BE2C (cell line): Measurements from ENCODE around the gene ALDH7A1. TPM values are rescaled to one million over a fixed set of nuclear protein-coding genes. Genes with fewer than 3 reads are reported as not detected.

Source experiments
- DNase-seq: peaks from one replicate; pipeline ENCODE4 v3.0.0-alpha.2; 2020
- H3K27me3 ChIP-seq: fragments of 250-450 bp; sonication (Bioruptor Pico); 2 replicates; pipeline ENCODE4 v1.5.1; 2020; ENCODE audit warnings: mild to moderate bottlenecking
- H3K36me3 ChIP-seq: fragments of 250-450 bp; sonication (Bioruptor Pico); 2 replicates; pipeline ENCODE4 v1.5.1; 2020; ENCODE audit warnings: mild to moderate bottlenecking
- H3K4me1 ChIP-seq: fragments of 250-450 bp; sonication (Bioruptor Pico); 2 replicates; pipeline ENCODE4 v1.5.1; 2020
- H3K4me3 ChIP-seq: 2 replicates; pipeline ENCODE4 v1.5.1; 2011; ENCODE audit warnings: low read depth, low read length
- H3K9me3 ChIP-seq: fragments of 250-450 bp; sonication (Bioruptor Pico); 2 replicates; pipeline ENCODE4 v1.5.1; 2020
- CTCF ChIP-seq: IDR thresholded peaks from 2 replicates; pipeline ENCODE4 v1.5.1; 2012; ENCODE audit warnings: mild to moderate bottlenecking, low read depth, low read length
- polyA plus RNA-seq: library from polyadenylated mRNA; unstranded; fragments of >200 nt; gene quantifications from one replicate; pipeline ENCODE4 v1.2.1, GENCODE V29; 2012; ENCODE audit warnings: low read depth, missing spikeins; ENCODE audit not compliant: insufficient read length, insufficient read depth

The ALDH7A1 gene
- polyA plus RNA-seq = 76.0 TPM

- peak; percentile 74 for TF ChIP-seq CTCF
- peak within 1 kb of the TSS; percentile 87 for H3K4me3 ChIP-seq
- no peaks in the 10 kb centered on the region for H3K27me3 ChIP-seq
- peak; percentile 99 for DNase-seq
- no peaks in the 10 kb centered on the region for H3K4me1 ChIP-seq
- peaks cover 14% of the 10 kb centered on the region for H3K36me3 ChIP-seq
- no peaks in the 10 kb centered on the region for H3K9me3 ChIP-seq
These were observed at the start of gene ALDH7A1 for GRCh38 chr5:126594748-126595485. Gene ALDH7A1 (minus strand): TSS chr5:126595219. CDS start chr5:126595198, 21 bp downstream.

GRCh38 chr5:126641387-126641786 lies 46.4 kb upstream of the ALDH7A1 start:
- Histone ChIP-seq H3K4me1 (no peaks in the 10 kb centered on the region), H3K9me3 (no peaks in the 10 kb centered on the region; the same call in 1 of the 2 replicates), H3K27me3 (no peaks in the 10 kb centered on the region), H3K4me3 (no peak overlapping the region), H3K36me3 (no peaks in the 10 kb centered on the region)
- DNase-seq = no peak
- no peak for TF ChIP-seq CTCF

GRCh38 chr5:126640866-126641265 lies 45.8 kb upstream of the ALDH7A1 start:
- TF ChIP-seq CTCF = no peak
- no peak for DNase-seq
- H3K4me1 ChIP-seq = no peaks in the 10 kb centered on the region

GRCh38 chr5:126636956-126637355 lies 41.9 kb upstream of the ALDH7A1 start:
- H3K27me3 ChIP-seq = no peaks in the 10 kb centered on the region
- no peak for TF ChIP-seq CTCF
- no peak overlapping the region for H3K4me3 ChIP-seq
- H3K36me3 ChIP-seq = no peaks in the 10 kb centered on the region
- H3K9me3 ChIP-seq = no peaks in the 10 kb centered on the region; the same call in 1 of the 2 replicates
- DNase-seq = no peak
- no peaks in the 10 kb centered on the region for H3K4me1 ChIP-seq

More at GRCh38 chr5:126640866-126641265, 45.8 kb upstream of the ALDH7A1 start:
- Histone ChIP-seq H3K4me3 (no peak overlapping the region), H3K9me3 (no peaks in the 10 kb centered on the region; the same call in 1 of the 2 replicates), H3K36me3 (no peaks in the 10 kb centered on the region), H3K27me3 (no peaks in the 10 kb centered on the region)

DNA sequence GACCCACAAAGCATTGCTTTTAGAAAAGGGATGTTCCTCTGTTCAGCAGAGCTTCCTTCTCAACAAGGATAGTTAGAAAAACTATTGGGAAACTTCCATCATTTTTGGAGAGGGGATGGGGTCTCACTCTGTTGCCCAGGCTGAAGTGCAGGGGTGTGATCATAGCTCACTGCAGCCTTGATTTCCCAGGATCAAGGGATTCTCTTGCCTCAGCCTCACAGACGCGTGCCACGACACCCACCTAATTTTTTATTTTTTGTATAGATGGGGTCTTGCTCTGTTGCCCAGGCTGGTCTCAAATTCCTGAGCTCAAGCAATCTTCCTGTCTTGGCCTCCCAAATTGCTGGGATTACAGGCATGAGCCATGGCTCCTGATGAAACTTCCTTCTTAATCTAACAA lies 40.6 kb upstream of the ALDH7A1 start:
- no peak for DNase-seq
- Histone ChIP-seq H3K9me3 (no peaks in the 10 kb centered on the region; the same call in 1 of the 2 replicates), H3K36me3 (no peaks in the 10 kb centered on the region), H3K4me1 (no peaks in the 10 kb centered on the region), H3K4me3 (no peak overlapping the region), H3K27me3 (no peaks in the 10 kb centered on the region)
- no peak for TF ChIP-seq CTCF

DNA sequence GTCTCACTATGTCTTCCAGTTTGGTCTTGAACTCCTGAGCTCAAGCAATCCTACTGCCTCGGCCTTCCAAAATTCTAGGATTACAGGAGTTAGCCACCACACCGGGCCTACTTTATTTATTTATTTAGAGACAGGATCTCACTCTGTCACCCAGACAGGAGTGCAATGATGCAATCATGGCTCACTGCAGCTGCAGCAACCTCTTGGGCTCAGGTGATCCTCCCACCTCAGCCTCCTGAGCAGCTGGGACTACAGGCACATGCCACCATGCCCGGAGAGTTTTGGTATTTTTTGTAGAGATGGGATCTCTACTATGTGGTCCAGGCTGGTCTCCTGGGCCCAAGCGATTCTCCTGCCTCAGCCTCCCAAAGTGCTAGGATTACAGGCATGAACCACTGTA lies 38.5 kb upstream of the ALDH7A1 start:
- Histone ChIP-seq H3K9me3 (no peaks in the 10 kb centered on the region; the same call in 1 of the 2 replicates), H3K27me3 (no peaks in the 10 kb centered on the region), H3K36me3 (no peaks in the 10 kb centered on the region), H3K4me1 (no peaks in the 10 kb centered on the region), H3K4me3 (no peak overlapping the region)
- no peak for DNase-seq
- no peak for TF ChIP-seq CTCF
